ENCODE data around the gene MEG3.

DNA sequence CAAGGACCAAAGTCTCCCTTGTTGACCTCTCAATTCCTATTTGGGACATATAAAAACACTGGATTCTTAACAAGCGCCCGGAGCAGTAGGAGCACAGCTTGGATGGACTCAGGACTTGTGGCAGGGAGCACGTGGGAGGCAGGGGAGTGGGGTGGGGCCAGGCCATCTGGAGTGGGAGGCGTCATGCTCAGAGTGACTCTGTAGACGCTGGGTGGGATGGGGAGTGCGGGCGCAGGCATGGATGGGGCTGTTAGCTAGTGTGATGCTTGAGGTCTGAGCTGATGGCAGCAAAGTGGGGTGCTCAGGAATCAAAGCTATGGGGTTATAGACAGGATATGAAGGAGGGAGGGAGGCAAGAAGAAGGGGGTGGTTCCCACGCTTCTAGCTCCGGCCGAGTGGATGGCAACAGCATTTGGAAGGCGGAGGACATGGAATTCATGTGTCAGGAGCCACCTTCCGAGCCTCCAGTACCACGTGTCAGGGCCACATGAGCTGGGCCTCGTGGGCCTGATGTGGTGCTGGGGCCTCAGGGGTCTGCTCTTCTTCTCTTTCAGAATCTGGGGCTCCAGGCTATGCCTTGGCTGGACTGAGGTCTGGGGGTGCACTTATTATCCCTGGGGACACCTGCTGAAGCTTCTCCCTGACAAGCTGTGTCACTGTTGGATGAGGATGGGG, 26.2 kb downstream of the MEG3 start:
- TF ChIP-seq ZNF384 (IDR thresholded peaks at IDR 0.05), result no peak
- TF ChIP-seq L3MBTL2 (conservative IDR thresholded peaks at IDR 0.05), result no peak
- no peak for TF ChIP-seq FOXK2 (IDR thresholded peaks at IDR 0.05)
- no peak for TF ChIP-seq CTBP1 (IDR thresholded peaks at IDR 0.05; ENCODE audit: borderline replicate concordance)
- TF ChIP-seq FOXA1 (IDR thresholded peaks at IDR 0.05), result no peak
- TF ChIP-seq, protein P1, sequence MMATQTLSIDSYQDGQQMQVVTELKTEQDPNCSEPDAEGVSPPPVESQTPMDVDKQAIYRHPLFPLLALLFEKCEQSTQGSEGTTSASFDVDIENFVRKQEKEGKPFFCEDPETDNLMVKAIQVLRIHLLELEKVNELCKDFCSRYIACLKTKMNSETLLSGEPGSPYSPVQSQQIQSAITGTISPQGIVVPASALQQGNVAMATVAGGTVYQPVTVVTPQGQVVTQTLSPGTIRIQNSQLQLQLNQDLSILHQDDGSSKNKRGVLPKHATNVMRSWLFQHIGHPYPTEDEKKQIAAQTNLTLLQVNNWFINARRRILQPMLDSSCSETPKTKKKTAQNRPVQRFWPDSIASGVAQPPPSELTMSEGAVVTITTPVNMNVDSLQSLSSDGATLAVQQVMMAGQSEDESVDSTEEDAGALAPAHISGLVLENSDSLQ (IDR thresholded peaks at IDR 0.05), result no peak
- no peak for TF ChIP-seq FOXM1 (IDR thresholded peaks at IDR 0.05; ENCODE audit: borderline replicate concordance)
- no peak for TF ChIP-seq SUZ12 (IDR thresholded peaks at IDR 0.05)
- TF ChIP-seq SP1 (IDR thresholded peaks at IDR 0.05), result no peak
- no peak for TF ChIP-seq BHLHE40 (IDR thresholded peaks at IDR 0.05; ENCODE audit: borderline replicate concordance)
- no peak for TF ChIP-seq ARNT (IDR thresholded peaks at IDR 0.05)
- no peak for TF ChIP-seq ELF4 (IDR thresholded peaks at IDR 0.05)

Measured in HEK293T (cell line).